NCI-H2196 treated with DMSO at 0.1 percent for 48 hours (cell line): ENCODE measurements around the gene SPATA25.
"Not testable (repeated sequence)": the region's sequence is repeated elsewhere in the genome, so short reads cannot be mapped to it uniquely, and the experiment has no call there.

Experiments
- DNase-seq: peaks from one replicate; lab custom pipeline; 2025; ENCODE audit not compliant: unreplicated experiment; lab: John Stamatoyannopoulos, UW

Gene SPATA25

DNA sequence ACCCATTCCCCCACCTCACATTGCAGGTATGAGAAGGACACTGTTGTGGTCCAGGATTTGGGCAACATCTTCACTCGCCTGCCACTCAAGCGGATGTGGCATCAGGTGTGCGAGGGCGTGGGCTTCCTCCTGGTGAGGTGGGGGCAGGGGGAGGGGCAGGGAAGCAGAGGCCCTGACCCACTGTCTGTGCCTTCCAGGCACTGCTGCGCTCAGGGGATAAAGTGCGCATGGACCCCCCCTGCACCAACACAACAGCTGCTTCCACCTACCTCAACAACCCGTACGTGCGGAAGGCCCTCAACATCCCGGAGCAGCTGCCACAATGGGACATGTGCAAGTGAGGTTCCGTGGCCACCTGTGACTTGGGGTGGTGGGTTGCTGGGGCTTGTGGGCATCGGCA lies 7.4 kb upstream of the SPATA25 start:
- DNase-seq, result no peak

DNA sequence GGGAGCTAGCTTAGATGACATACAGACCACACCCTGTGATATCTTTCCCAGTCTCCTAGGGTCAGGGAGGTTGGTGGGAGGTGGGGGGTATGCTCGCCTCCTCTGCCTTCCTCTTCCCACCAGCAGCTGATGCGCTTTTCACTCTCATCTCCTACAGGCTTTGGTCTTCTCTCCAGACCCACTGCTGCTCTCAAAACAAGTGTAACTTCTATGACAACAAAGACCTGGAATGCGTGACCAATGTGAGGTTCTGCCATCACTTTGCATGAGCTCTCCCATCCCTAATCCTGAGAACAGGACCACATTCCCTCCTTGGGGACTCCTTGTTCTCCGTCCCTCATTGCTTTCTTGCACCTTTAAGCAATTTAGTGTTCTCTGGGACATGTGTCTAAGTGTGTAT lies 6.4 kb upstream of the SPATA25 start:
- no peak for DNase-seq

GRCh38 chr20:45892828-45893500 lies 5.5 kb upstream of the SPATA25 start:
- no peak for DNase-seq

GRCh38 chr20:45892049-45892825 lies 4.8 kb upstream of the SPATA25 start:
- DNase-seq, result no peak

GRCh38 chr20:45890985-45891983 lies 3.9 kb upstream of the SPATA25 start, which contains the start of the genes CTSA and NEURL2:
Gene CTSA, plus strand, starts transcription at chr20:45891335. Its CDS starts 234 bp downstream, at chr20:45891569.
Gene NEURL2, minus strand, starts transcription at chr20:45891208. Its CDS starts 217 bp downstream, at chr20:45890991.
- DNase-seq, result peak; percentile 48

- peak; percentile 34 for DNase-seq
These were observed 2.9 kb upstream of the SPATA25 start for GRCh38 chr20:45890077-45890984.

DNA sequence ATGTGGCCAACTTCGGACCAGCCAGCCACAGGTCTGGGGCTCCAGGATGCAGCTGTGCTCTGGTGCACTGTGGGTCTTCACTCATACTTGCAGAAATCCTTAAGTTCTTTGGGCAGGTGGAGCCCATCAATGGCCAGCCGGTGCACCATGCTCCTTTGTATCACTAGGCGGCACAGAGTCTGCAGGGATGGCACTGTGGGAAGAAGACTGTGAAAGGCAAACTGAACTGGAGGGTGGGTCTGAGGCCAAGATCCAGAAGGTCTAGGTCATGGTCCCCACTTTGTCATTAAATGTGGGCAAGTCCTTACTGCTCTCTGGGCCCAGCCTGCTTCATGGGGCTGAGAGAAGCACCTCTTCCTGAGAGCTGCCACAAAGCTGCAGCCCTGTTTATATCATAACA lies 1.3 kb upstream of the SPATA25 start:
- no peak for DNase-seq

GRCh38 chr20:45886590-45887345 lies 654 bp downstream of the SPATA25 start:
- no peak for DNase-seq

DNA sequence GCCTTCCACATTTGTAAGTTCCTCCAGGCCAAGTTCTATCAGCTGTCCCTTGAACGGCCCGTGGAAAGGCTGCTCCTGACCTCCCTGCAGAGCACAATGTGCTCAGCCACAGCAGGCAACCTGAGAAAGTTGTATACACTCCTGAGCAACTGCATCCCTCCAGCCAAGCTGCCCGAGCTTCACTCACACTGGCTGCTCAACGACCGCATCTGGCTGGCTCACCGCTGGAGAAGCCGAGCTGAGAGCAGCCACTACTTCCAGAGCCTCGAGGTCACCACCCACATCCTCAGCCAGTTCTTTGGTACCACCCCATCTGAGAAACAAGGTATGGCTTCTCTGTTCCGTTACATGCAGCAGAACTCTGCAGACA lies 4.3 kb downstream of the SPATA25 start:
- DNase-seq, result no peak

DNA sequence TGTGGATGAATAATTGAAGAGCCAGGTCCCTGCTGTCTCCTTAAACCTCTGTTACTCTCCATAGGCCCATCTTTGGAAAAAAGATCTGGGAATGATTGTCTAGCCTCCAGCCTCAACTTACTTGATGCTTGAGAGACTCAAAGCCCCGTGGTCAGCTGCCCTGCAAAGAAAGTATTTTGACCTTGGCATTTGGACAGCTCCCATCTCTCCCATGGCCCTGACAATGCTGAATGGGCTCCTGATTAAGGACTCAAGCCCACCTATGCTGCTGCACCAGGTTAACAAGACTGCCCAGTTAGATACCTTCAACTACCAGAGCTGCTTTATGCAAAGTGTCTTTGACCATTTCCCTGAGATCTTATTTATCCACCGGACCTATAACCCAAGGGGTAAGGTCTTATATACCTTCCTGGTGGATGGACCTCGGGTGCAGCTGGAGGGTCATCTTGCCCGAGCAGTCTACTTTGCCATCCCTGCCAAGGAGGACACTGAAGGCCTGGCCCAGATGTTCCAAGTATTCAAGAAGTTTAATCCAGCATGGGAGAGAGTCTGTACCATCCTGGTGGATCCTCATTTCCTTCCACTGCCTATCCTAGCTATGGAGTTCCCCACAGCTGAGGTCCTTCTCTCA lies 4.8 kb downstream of the SPATA25 start:
- no peak for DNase-seq

DNA sequence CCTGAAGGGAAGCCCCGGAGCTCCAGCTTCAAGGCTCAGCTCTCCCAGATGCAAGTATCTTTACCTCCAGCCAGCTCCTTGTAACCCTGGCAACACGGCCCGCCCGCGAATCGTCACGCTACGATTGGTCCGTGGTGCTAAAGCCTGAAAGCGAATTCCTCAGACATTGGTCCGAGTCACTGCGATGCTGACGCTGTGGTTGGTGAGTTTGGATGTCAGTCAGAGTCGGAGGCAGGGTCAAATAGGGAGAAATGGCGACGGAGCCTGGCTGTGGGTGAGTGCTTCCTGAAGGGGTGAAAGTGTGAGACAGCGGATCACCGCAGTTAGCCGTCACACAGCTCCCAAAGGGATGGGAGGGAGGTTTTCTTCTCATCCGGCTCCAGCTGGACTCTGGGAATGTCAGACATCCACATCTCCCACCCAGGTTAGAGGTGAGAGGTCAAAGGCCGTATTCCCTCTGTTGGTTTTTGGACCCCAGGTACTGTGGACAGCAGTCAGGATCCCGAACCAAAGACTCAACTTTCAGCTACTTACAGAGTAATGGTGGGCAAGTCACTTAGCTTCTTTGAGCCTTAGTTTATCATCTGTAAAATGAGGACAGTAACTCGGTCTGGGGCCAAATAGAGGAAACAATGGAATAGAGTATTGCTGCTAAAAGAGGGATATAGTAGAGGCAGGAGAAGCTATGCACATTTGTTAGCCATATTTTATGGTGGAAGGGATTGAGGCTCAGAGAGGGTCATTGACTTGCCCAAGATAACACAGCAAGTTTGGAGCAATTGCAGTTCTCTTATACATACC lies 6.2 kb downstream of the SPATA25 start, which contains the start of gene ZSWIM1:
Gene ZSWIM1 (plus strand): TSS at position 240 of the 801 bp plus-strand sequence. CDS start 1,366 bp downstream, outside the sequence.
- DNase-seq, result peak; percentile 95

- DNase-seq, result no peak
These were observed 9.2 kb downstream of the SPATA25 start for GRCh38 chr20:45878076-45878761.

GRCh38 chr20:45874576-45874975 lies 12.8 kb downstream of the SPATA25 start:
- no peak for DNase-seq

DNA sequence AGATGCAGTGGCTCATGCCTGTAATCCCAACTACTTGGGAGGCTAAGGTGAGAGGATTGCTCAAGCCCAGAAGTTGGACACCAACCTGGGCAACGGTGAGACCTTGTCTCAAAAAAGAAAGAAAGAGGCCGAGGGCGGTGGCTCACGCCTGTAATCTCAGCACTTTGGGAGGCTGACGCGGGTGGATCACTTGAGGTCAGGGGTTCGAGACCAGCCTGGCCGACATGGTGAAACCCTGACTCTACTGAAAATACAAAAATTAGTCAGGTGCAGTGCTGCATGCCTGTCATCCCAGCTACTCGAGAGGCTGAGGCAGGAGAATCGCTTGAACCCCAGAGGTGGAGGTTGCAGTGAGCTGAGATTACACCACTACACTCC lies 13.3 kb downstream of the SPATA25 start:
- DNase-seq, result not testable (repeated sequence)

- no peak for DNase-seq
These were observed 13.9 kb downstream of the SPATA25 start for GRCh38 chr20:45873409-45874103.

DNA sequence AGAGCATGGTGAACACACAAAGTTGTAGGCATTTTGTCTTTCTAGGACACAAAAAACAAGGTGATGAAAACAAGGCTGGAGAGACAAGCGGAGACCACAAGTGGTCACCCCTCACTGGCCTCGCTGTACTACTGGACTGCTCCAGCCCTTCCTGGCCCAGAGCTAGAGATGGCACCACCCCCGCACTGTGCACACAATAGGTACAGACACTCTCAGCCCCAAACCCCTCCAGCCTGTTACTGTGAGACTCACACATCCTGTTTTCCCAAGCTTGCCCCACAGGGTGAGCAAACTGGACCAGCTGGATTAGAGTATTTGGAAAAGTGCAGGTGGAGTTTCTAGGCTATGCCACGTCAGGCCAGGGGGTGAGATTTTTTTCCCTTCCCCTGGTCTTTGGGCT lies 14.8 kb downstream of the SPATA25 start:
- no peak for DNase-seq

GRCh38 chr20:45867819-45868176 lies 19.6 kb downstream of the SPATA25 start:
- no peak for DNase-seq
